HL-60/S4 treated with retinoic acid at 250 ng/mL for 4 days and 3 days (cell line): Measurements from ENCODE around the gene RHAG.

Experiments
- in situ Hi-C: fragments of 300-500 bp; cut with MboI; formaldehyde crosslinking; loops from 2 replicates; pipeline ENCODE4 v1.7.0; 2022; ENCODE audit warnings: low sequenced_read_pairs

Gene RHAG

DNA sequence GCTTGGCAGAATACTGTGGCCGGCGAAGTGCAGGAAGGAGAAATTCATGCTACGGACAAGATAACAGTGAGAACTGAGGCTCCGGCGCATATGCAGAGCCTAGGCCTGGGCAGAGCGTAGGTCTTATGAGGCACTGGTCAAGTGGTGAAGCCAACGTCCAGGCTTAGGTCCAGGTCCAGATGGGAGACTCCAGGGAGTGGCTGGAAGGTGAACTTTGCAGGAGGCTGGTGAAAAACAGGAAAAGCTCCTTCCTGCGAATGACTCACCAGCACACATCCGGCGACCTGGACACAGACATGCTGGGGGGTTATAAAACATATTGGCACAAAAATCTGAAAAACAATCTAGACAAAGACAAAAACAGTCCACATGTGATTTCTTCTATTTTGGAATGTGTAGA, 70.8 kb downstream of the RHAG start:
- in situ Hi-C loops = no loop called here

DNA sequence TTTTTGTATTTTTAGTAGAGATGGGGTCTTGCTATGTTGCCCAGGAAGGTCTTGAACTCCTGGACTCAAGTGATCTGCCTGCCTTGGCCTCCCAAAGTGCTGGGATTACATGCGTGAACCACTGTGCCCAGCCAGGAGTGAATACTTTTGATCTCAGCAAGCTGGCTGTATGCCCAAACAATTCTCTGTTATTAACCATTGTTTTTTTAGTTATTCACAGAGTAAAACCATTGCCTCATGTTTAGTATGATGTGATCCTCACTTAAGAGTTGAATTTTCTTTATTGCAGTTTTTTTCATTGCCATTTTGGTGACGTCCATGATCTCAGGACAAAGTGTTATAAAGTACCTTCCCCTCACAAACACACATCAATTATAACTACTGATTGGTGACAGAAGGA, 71.4 kb downstream of the RHAG start:
- in situ Hi-C loops = no loop called here

DNA sequence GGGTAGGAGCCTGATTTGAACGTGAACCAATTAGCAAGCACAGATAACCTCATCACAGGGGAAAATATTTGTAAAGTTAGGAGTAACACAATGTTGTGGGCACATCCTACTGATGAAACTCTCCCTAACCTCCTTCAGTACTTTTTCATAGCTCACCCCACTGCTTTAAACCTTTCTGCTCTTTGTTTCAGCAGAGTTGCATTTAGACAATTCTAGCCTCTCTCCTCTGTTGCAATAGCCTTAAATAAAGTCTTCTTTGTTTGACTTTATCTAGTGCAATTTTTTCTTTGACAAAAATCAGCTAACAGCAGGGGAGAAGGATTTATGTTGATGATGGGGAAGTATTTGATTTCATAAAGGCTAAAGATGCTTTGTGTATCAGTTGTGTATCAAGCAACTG, 72.1 kb downstream of the RHAG start:
- in situ Hi-C loops = no loop called here

DNA sequence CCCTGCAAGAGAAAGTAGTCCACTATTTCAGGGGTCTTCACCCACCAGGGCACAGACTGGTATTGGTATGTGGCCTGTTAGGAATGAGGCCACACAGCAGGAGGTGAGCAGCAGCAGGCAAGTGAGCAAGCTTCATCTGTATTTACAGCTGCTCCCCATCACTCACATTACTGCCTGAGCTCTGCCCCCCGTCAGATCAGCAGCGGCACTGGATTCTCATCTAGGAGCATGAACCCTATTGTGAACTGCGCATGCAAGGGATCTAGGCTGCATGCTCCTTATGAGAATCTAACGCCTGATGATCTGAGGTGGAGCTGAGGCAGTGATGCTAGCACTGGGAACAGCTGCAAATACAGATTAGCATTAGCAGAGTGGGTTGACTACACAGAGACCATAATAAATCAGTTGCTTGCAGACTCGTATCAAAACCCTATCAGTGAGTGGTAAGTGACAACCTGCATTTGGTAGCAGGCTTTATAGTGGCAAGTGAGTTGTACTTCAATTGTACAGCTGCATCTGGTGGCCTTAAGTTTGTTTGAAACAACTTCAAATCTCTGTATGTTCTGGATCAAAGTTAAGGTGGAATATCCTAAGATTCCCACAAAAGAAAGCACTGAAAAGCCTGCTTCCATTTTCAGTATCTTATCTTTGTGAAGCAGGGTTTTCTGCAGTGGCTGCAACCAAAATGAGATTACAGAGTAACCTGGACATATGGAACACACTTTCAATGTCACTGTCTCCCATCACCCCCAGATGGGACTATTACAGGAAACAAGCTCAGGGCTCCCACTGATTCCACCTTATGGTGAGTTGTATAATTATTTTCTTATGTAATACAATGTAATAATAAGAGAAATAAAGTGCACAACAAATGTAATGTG, 73.4 kb downstream of the RHAG start:
- in situ Hi-C loops = no loop called here

DNA sequence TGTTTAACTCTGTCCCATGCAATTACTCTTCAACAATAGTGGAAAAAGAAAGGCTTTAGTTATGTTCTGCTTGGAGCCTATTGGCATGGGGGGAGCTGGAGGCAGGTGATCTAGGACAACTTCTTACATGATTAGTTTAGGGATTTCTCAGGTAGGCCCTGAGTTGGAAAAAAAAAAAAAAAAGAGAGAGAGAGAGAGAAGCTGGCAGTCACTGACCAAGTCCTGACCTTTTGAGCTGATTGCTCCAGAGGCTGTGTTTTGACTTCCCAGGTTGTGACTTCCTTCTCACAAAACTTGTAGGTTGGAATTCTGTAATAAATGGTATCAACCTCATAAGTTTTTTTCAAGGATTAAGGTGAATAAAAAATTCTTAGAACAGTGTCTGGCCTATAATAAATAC, 78.4 kb downstream of the RHAG start:
- in situ Hi-C loops = no loop called here

DNA sequence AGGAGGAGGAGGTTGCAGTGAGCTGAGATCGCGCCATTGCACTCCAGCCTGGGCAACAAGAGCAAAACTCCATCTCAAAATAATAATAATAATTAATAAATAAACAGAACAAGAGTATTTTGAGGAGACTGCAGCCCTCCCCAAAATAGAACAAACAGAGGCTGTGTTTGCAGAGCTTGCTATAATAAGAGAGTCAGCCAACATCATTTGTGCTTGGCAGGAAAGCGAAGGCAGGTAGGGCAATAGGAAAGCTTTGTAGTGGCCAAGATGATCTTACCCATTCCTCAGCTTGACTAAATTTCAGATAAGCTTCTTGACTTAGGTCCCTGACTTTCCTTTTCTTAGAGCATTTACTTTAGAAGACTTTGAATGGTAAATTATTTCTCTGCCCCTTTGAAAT, 79.5 kb downstream of the RHAG start:
- in situ Hi-C loops = no loop called here

DNA sequence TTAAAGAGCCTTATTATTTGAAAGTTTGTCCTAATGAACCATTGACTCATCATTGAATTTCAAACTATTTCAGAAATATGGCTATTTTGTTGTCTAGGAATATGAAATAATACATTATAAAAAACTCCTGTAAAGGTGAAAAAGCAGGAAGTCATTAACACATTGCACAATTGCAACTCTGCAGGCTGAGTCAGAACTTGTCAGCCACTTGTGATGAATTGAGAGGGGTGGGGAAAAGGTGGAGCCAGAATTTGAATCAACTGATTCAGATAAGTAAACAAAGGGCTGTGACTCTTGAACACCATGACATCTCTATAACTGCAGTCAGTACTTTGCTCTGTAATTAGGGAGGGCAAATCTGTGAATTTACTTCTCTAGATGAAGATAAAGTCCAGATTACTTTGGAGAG, 80.2 kb downstream of the RHAG start:
- in situ Hi-C loops = no loop called here

DNA sequence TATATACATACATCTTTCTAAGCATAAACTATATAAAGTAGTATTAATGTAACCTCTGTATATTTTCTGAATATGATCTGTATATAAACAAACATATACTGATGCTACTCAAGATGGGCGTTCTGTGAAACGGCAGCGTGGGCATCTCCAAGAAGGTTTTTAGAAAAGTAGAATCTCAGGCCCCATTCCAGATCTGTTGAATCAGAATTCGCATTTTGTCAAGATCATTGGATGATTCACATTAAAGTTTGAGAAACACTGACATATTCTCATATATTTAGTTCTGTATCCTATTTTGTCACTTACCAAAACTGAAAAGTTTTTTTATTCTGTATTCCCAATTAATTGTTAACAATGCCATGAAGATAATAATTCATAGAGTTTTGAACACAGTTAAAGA, 80.7 kb downstream of the RHAG start:
- in situ Hi-C loops = no loop called here
